GM12891 (cell line): ENCODE results near the gene TDP1.

Experiments used
- PAX5 ChIP-seq: IDR thresholded peaks from 2 replicates; pipeline ENCODE4 v1.6.1; 2011; ENCODE audit warnings: low read length, moderate library complexity, mild to moderate bottlenecking; ENCODE audit not compliant: insufficient read depth, severe bottlenecking
- POLR2A ChIP-seq: IDR thresholded peaks from 2 replicates; pipeline ENCODE4 v1.6.1; 2011; ENCODE audit warnings: low read depth, low read length, control low read depth
- POLR2AphosphoS5 ChIP-seq: IDR thresholded peaks from 2 replicates; pipeline ENCODE4 v1.6.1; 2011; ENCODE audit warnings: low read depth, low read length, control low read depth
- POU2F2 ChIP-seq: IDR thresholded peaks from 2 replicates; pipeline ENCODE4 v1.6.1; 2011; ENCODE audit warnings: low read depth, mild to moderate bottlenecking, control low read depth, low read length, moderate library complexity
- SPI1 ChIP-seq: IDR thresholded peaks from 2 replicates; pipeline ENCODE4 v1.6.1; 2011; ENCODE audit warnings: low read depth, low read length, control low read depth
- TAF1 ChIP-seq: IDR thresholded peaks from 2 replicates; pipeline ENCODE4 v1.6.1; 2011; ENCODE audit warnings: low read depth, low read length, control low read depth

GRCh38 chr14:89926694-89927093 lies 29.0 kb upstream of the TDP1 start:
- TF ChIP-seq POLR2AphosphoS5 (no peak), POLR2A (no peak), TAF1 (no peak), POU2F2 (no peak), SPI1 (no peak), PAX5 (no peak)
